Breast epithelium (tissue), 4 donors: ENCODE results near the gene EHMT2. TPM values are rescaled to one million over a fixed set of nuclear protein-coding genes. Genes with fewer than 3 reads are reported as not detected.

Source experiments
- DNase-seq, 2 donors: peaks; one replicate each; pipeline ENCODE4 v3.0.0-alpha.2; 2019; ENCODE audit warnings: low spot score in 2 of 2
- H3K27ac ChIP-seq, 2 donors: fragments of 200-600 bp; sonication (generic) in 1 of 2; one replicate each; pipeline ENCODE4 v1.5.1; 2016 to 2019; ENCODE audit warnings: mild to moderate bottlenecking in 1 of 2
- H3K27me3 ChIP-seq, 2 donors: fragments of 200-600 bp; sonication (generic) in 1 of 2; one replicate each; pipeline versions ENCODE4 v1.5.1 to v1.6.0; 2017 to 2019; ENCODE audit warnings: control low read depth in 1 of 2, mild to moderate bottlenecking in 1 of 2
- H3K36me3 ChIP-seq: fragments of 200-600 bp; one replicate; pipeline ENCODE4 v1.5.1; 2019
- H3K4me1 ChIP-seq, 2 donors: fragments of 200-600 bp; sonication (generic); one replicate each; pipeline ENCODE4 v1.5.1; 2016 to 2019; ENCODE audit warnings: control low read depth in 1 of 2
- H3K4me3 ChIP-seq, 3 donors: fragments of 200-600 bp; sonication (generic); 1 replicate in 2 of 3; 2 replicates in 1 of 3; pipeline ENCODE4 v1.5.1; 2016 to 2019; ENCODE audit warnings: mild to moderate bottlenecking in 3 of 3, moderate library complexity in 2 of 3
- H3K9me3 ChIP-seq, 2 donors: fragments of 200-600 bp; sonication (generic) in 1 of 2; one replicate each; pipeline ENCODE4 v1.5.1; 2016 to 2019; ENCODE audit warnings: control low read depth in 1 of 2
- POLR2A ChIP-seq: fragments of 450-650 bp; IDR thresholded peaks from one replicate; pipeline ENCODE4 v1.6.1; 2016; ENCODE audit warnings: antibody characterized with exemption, mild to moderate bottlenecking, moderate library complexity
- POLR2AphosphoS5 ChIP-seq, 3 donors: sonication (generic); formaldehyde crosslinking; IDR thresholded peaks; one replicate each; pipeline ENCODE4 v1.6.1; 2017; ENCODE audit warnings: antibody characterized with exemption in 3 of 3
- intact Hi-C: fragments of 100-400 bp; cut with DNase I; formaldehyde crosslinking; loops from one replicate; pipeline ENCODE4 v1.15.1; 2023; ENCODE audit warnings: low total_unique reads
- total RNA-seq, 3 donors: library from RNA; depleted of rRNA; stranded (reverse); fragments of >200 nt; gene quantifications; one replicate each; pipeline ENCODE4 v1.1.0, GENCODE V29; 2016
- TF ChIP-seq, protein P1 (sequence below), 3 donors: fragments of 450-650 bp; IDR thresholded peaks; one replicate each; pipeline ENCODE4 v1.5.1; 2016 to 2017; ENCODE audit warnings: antibody characterized with exemption in 3 of 3, mild to moderate bottlenecking in 3 of 3, moderate library complexity in 3 of 3

The EHMT2 gene
- total RNA-seq, 3 donors from 2014 or later: 34.6 to 37.5 (median 37.0) TPM

DNA sequence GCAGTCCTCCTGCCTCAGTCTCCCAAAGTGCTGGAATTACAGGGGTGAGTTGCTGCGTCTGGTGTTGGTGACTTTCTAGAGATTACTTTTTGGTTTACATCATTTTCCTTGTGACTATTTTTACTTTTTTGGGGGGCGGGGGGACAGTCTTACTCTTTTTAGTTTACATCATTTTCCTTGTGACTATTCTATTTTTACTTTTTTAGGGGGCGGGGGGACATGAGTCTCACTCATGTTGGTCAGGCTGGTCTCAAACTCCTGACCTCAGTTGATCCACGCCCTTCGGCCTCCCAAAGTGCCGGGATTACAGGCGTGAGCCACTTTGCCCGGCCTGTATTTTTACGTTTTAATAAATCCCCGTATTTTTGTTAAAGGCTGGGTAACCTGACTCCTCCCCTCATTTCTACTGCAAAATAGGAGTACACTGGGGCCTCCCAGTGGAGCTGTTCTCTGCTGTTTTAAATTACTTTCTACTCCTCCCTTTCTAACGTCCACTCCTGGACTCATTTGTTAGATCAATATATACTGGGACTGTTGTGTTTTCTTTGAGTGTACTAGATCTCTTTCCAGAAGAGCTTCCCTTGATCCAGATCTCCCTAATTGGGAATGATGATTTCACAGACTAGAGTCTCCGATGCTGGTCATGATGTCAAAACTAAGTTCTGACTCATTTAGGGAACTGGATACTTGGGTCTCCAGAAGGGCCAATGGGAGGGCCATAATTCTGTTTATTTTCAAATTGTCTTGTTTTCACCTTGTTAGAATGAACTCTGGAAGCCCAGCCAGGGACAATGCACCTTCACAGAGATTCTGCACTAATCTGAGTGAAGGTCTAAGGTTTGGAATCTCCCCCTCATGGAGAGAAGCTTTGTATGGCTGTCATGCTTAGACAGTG, 60.8 kb downstream of the EHMT2 start:
- intact Hi-C loops: loop anchor here (5.0 to 10.0 kb wide), 2 partner anchors 154 to 182 kb away; partner anchors contain the start of genes APOM, BAG6 and LY6G5C
- Histone ChIP-seq H3K27me3 (no peaks in the 10 kb centered on the region), H3K4me3 (peak overlapping the region; percentile 78 to 94 (median 90)), H3K27ac (peak overlapping the region; percentile 65 to 74), H3K9me3 (no peaks in the 10 kb centered on the region), H3K4me1 (peaks cover 3 to 19% of the 10 kb centered on the region in 2 donors), H3K36me3 (no peaks in the 10 kb centered on the region)
- TF ChIP-seq, protein P1, sequence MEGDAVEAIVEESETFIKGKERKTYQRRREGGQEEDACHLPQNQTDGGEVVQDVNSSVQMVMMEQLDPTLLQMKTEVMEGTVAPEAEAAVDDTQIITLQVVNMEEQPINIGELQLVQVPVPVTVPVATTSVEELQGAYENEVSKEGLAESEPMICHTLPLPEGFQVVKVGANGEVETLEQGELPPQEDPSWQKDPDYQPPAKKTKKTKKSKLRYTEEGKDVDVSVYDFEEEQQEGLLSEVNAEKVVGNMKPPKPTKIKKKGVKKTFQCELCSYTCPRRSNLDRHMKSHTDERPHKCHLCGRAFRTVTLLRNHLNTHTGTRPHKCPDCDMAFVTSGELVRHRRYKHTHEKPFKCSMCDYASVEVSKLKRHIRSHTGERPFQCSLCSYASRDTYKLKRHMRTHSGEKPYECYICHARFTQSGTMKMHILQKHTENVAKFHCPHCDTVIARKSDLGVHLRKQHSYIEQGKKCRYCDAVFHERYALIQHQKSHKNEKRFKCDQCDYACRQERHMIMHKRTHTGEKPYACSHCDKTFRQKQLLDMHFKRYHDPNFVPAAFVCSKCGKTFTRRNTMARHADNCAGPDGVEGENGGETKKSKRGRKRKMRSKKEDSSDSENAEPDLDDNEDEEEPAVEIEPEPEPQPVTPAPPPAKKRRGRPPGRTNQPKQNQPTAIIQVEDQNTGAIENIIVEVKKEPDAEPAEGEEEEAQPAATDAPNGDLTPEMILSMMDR (IDR thresholded peaks at IDR 0.05): no peak
- no peak for DNase-seq

DNA sequence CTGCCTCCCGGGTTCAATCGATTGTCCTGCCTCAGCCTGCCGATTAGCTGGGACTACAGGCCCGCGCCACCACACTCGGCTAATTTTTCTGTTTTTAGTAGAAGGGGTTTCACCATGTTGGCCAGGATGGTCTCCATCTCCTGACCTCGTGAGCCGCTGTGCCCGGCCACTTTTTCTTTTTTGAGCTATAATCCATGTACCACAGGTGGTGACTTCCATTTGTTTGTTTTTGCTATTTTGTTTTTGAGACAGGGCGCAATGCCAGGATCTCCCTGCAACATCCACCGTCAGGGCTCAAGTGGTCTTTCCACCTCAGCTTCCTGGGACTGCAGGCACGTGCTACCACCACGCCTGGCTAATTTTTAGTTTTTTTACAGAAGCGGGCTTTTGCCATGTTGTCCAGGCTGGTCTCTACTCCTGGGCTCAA, 61.4 kb downstream of the EHMT2 start:
- Histone ChIP-seq H3K4me1 (peaks cover 7 to 19% of the 10 kb centered on the region in 2 donors), H3K4me3 (peak overlapping the region; percentile 78 to 94 (median 90)), H3K9me3 (no peaks in the 10 kb centered on the region), H3K27ac (peak overlapping the region; percentile 65 to 74), H3K27me3 (no peaks in the 10 kb centered on the region), H3K36me3 (no peaks in the 10 kb centered on the region)
- DNase-seq: no peak
- intact Hi-C loops: loop anchor here (5.0 to 10.0 kb wide), 2 partner anchors 154 to 181 kb away; partner anchors contain the start of genes APOM, BAG6 and LY6G5C
- no peak for TF ChIP-seq POLR2A
- TF ChIP-seq, protein P1 (IDR thresholded peaks at IDR 0.05): no peak
- TF ChIP-seq POLR2AphosphoS5 (IDR thresholded peaks at IDR 0.05): no peak

DNA sequence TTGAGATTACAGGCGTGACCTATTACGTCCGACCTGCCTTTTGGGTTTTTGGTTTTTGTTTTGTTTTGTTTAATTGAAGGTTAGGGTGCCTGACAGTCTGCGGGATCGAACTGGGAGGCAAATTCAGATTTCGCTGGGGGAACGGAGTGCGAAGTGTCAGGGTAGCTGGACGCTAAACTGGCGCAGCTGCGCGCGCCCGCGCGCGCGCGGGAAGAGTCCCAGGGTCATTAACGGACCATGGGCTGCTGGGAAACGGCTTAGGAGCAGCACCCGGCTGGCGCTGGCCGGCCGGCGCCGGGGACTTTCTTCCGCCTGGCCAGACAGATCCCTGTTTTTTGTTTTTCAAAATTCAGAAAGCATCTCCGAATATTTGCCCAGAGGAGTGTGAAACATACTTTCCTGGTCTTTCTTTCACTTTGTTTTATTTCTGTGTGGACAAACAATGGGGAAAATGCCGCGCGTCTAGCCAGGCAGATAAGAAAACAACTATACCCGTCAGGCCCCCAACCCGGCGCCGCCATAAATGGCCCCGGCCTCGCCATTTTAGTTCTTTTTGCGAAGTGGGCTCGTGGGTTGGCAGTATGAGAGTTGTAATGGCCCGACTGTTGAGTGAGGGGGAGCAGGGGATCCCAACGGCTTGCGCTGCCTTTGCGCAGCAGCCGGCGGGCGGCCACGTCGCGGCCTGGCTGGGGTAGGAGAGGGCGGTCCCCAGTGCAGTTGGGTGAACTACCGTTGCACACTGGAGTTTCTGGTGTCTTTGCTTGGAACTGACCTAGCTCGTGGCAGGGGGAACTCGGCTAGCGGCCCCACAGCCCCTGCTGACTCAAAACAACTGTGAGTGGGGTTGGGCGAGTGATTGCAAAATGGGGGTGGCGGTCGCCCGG, 62.9 kb downstream of the EHMT2 start:
- H3K9me3 ChIP-seq: no peaks in the 10 kb centered on the region
- no peaks in the 10 kb centered on the region for H3K27me3 ChIP-seq
- H3K36me3 ChIP-seq: no peaks in the 10 kb centered on the region
- peak; percentile 60 to 78 (median 74) for TF ChIP-seq POLR2AphosphoS5 (IDR thresholded peaks at IDR 0.05)
- peak; percentile 61 for TF ChIP-seq POLR2A
- TF ChIP-seq, protein P1 (IDR thresholded peaks at IDR 0.05): peak in 1 of 3 donors; percentile 18
- peaks cover 7 to 19% of the 10 kb centered on the region in 2 donors for H3K4me1 ChIP-seq
- H3K27ac ChIP-seq: peak overlapping the region; percentile 93 to 96
- peak overlapping the region; percentile 78 to 94 (median 90) for H3K4me3 ChIP-seq
- intact Hi-C loops: loop anchor here (5.0 to 10.0 kb wide), 3 partner anchors 107 to 180 kb away; partner anchors contain the start of genes APOM, BAG6, DDAH2 and LY6G5C
- DNase-seq: peak; percentile 82

DNA sequence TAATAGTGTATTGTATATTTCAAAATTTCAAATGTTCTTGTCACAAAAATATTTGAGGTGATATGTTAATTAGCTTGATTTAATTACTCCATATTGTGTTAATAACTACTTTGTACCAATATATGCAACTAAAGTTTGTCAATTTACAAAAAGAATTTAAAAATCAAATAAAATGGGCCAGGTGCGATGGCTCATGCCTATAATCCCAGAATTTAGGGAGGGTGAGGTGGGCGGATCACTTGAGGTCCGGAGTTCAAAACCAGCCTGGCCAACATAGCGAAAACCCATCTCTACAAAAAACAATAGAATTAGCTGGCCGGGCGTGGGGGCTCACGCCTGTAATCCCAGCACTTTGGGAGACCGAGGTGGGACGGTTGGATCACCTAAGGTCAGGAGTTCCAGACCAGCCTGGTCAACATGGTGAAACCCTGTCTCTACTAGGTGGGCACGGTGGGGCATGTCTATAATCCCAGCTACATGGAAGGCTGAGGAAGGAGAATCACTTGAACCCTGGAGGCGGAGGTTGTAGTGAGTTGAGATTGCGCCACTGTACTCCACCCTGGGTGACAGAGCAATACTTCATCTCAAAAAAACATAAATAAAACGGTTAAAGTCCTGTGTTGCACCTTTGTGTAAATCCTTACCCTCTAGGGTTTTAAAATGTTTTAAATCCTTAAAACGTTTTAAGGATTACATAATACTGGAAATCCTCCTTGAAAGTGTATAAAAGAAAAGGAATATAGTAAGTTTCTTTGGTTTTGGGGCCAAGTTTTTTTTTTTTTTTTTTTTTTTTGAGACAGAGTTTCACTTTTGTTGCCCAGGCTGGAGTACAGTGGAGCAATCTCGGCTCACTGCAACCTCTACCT, 65.9 kb downstream of the EHMT2 start:
- H3K36me3 ChIP-seq: no peaks in the 10 kb centered on the region
- H3K4me1 ChIP-seq: peaks cover 7% of the 10 kb centered on the region in 2 donors
- DNase-seq: no peak
- H3K27me3 ChIP-seq: no peaks in the 10 kb centered on the region
- TF ChIP-seq POLR2A (no peak), POLR2AphosphoS5 (IDR thresholded peaks at IDR 0.05) (peak in 1 of 3 donors; percentile 37)
- TF ChIP-seq, protein P1 (IDR thresholded peaks at IDR 0.05): no peak
- peak overlapping the region; percentile 52 to 87 (median 66) for H3K4me3 ChIP-seq
- H3K27ac ChIP-seq: peak overlapping the region; percentile 80 to 88
- H3K9me3 ChIP-seq: no peaks in the 10 kb centered on the region
- intact Hi-C loops: loop anchor here (5.0 to 10.0 kb wide), 2 partner anchors 104 to 177 kb away; partner anchors contain the start of genes APOM, BAG6 and DDAH2
